Fibroblast of villous mesenchyme (primary cell): ENCODE data around the gene TMEM232. TPM values are rescaled to one million over a fixed set of nuclear protein-coding genes. Genes with fewer than 3 reads are reported as not detected.

Experiments
- DNase-seq: peaks from one replicate; pipeline ENCODE4 v3.0.0-alpha.2; 2010; ENCODE audit warnings: low read depth
- H3K4me3 ChIP-seq: 2 replicates; pipeline ENCODE4 v1.5.1; 2011; ENCODE audit warnings: low read depth, mild to moderate bottlenecking, low read length
- CTCF ChIP-seq: IDR thresholded peaks from 2 replicates; pipeline ENCODE4 v1.5.1; 2012; ENCODE audit warnings: low read depth, mild to moderate bottlenecking, low read length; ENCODE audit not compliant: insufficient read depth
- total RNA-seq: library from RNA; depleted of rRNA; stranded (reverse); fragments of >200 nt; gene quantifications from 2 replicates; pipeline ENCODE4 v1.2.3, GENCODE V29; 2012

TMEM232 gene
- total RNA-seq, 1 donor, result 1.3 TPM

- DNase-seq, result no peak
- TF ChIP-seq CTCF, result no peak
- H3K4me3 ChIP-seq, result no peak overlapping the region
Measured at GRCh38 chr5:110594866-110595265, 131.6 kb downstream of the TMEM232 start.

- peak; percentile 19 for DNase-seq
- TF ChIP-seq CTCF, result peak; percentile 51
- H3K4me3 ChIP-seq, result no peak overlapping the region
Measured at GRCh38 chr5:110590187-110590586, 136.3 kb downstream of the TMEM232 start.

GRCh38 chr5:110588286-110588980 lies 138.0 kb downstream of the TMEM232 start:
- no peak overlapping the region for H3K4me3 ChIP-seq
- TF ChIP-seq CTCF, result no peak
- no peak for DNase-seq

GRCh38 chr5:110580625-110581024 lies 145.8 kb downstream of the TMEM232 start:
- TF ChIP-seq CTCF, result no peak
- no peak overlapping the region for H3K4me3 ChIP-seq
- no peak for DNase-seq

DNA sequence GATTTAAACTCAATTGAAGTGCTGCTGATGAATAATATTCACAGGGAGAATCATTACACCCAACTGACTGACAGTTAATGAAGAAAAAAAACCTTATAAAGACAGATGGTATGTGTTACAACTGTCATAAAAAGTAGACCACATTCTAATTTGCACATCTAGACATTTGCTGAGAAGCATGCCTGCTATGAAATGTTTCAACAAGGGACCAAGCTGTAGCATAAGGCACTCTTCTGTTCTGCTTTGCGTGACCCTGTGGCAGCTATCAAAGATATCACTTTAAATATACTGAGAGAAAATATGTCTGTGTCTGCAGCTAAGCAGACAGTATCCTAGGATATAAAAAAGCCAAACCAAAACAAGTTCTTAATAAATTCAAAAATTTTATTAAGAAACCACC lies 153.7 kb downstream of the TMEM232 start:
- no peak overlapping the region for H3K4me3 ChIP-seq
- TF ChIP-seq CTCF, result no peak
- no peak for DNase-seq

DNA sequence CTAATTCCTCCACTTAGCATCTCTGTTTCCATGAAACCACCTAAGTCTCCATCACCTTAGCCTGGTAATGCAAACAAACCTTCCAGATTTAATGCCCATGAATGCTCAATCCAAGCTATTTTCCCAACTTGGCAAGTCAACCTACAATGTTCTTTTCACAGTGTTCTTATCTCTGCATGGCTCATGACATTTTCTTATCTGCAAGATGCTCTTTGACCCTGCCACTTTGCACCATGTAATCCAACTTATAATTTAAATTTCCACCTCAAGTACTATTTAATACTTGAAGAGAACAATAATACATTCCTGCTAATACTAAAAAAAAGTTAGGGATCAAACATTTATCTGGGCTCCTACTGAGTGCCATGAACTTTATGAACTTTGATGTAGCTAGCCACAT lies 164.3 kb downstream of the TMEM232 start:
- H3K4me3 ChIP-seq, result no peak overlapping the region
- DNase-seq, result no peak
- TF ChIP-seq CTCF, result no peak

- no peak overlapping the region for H3K4me3 ChIP-seq
- DNase-seq, result no peak
- TF ChIP-seq CTCF, result no peak
Measured at GRCh38 chr5:110561510-110561909, 165.0 kb downstream of the TMEM232 start.
